Type B pancreatic cell (in vitro differentiated cells): ENCODE data around the gene PRSS35. TPM values are rescaled to one million over a fixed set of nuclear protein-coding genes. Genes with fewer than 3 reads are reported as not detected.

Source experiments
- DNase-seq: peaks from one replicate; pipeline ENCODE4 v3.0.0; 2021; ENCODE audit warnings: mixed read lengths; ENCODE audit not compliant: unreplicated experiment; ENCODE audit errors: extremely low spot score
- H3K27ac Mint-ChIP-seq: 2 replicates; pipeline ENCODE4 v1.8.0; 2021; ENCODE audit warnings: mild to moderate bottlenecking, mixed read lengths
- H3K27me3 Mint-ChIP-seq: 2 replicates; pipeline ENCODE4 v1.8.0; 2021; ENCODE audit warnings: mixed read lengths
- H3K36me3 Mint-ChIP-seq: 2 replicates; pipeline ENCODE4 v1.8.0; 2021; ENCODE audit warnings: mixed read lengths
- H3K4me1 Mint-ChIP-seq: one replicate; pipeline ENCODE4 v1.8.0; 2021; ENCODE audit warnings: mixed read lengths; ENCODE audit not compliant: unreplicated experiment
- H3K4me3 Mint-ChIP-seq: 2 replicates; pipeline ENCODE4 v1.8.0; 2021; ENCODE audit warnings: mild to moderate bottlenecking, mixed read lengths
- H3K9me3 Mint-ChIP-seq: 2 replicates; pipeline ENCODE4 v1.8.0; 2021; ENCODE audit warnings: mixed read lengths
- total RNA-seq: library from RNA; stranded (reverse); gene quantifications from 2 replicates; pipeline ENCODE4 v1.2.1, GENCODE V29; 2021; ENCODE audit warnings: low replicate concordance
- TF ChIP-seq, protein P1 (sequence below): fragments of 200-600 bp; sonication (generic); conservative IDR thresholded peaks from 2 replicates; pipeline ENCODE4 v1.5.0; 2021; ENCODE audit warnings: antibody characterized with exemption, mild to moderate bottlenecking

Gene PRSS35
- total RNA-seq, 1 donor from 2014 or later = 6.5 TPM

DNA sequence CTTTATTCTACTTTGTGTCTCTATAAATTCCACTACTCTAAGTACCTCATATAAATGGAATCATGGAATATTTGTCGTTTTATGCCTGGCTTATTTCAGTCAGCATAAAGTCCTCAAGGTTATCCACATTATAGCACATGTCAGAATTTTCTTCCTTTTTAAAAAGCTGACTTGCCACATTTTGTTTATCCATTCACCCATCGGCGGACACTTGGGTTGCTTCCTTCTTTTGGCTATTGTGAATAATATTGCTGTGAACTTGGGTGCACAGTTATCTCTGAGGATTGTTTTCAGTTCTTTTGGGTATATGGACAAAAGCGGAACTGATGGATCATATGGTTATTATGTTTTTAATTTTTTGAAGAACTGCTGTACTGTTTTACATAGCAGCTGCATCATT, 42.3 kb upstream of the PRSS35 start:
- no peaks in the 10 kb centered on the region for H3K36me3 Mint-ChIP-seq
- H3K9me3 Mint-ChIP-seq = peaks cover 5% of the 10 kb centered on the region
- H3K27ac Mint-ChIP-seq = no peak overlapping the region
- peaks cover 3% of the 10 kb centered on the region for H3K27me3 Mint-ChIP-seq
- H3K4me3 Mint-ChIP-seq = no peak overlapping the region
- no peak for DNase-seq
- TF ChIP-seq, protein P1, sequence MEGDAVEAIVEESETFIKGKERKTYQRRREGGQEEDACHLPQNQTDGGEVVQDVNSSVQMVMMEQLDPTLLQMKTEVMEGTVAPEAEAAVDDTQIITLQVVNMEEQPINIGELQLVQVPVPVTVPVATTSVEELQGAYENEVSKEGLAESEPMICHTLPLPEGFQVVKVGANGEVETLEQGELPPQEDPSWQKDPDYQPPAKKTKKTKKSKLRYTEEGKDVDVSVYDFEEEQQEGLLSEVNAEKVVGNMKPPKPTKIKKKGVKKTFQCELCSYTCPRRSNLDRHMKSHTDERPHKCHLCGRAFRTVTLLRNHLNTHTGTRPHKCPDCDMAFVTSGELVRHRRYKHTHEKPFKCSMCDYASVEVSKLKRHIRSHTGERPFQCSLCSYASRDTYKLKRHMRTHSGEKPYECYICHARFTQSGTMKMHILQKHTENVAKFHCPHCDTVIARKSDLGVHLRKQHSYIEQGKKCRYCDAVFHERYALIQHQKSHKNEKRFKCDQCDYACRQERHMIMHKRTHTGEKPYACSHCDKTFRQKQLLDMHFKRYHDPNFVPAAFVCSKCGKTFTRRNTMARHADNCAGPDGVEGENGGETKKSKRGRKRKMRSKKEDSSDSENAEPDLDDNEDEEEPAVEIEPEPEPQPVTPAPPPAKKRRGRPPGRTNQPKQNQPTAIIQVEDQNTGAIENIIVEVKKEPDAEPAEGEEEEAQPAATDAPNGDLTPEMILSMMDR = no peak
- H3K4me1 Mint-ChIP-seq = no peaks in the 10 kb centered on the region

DNA sequence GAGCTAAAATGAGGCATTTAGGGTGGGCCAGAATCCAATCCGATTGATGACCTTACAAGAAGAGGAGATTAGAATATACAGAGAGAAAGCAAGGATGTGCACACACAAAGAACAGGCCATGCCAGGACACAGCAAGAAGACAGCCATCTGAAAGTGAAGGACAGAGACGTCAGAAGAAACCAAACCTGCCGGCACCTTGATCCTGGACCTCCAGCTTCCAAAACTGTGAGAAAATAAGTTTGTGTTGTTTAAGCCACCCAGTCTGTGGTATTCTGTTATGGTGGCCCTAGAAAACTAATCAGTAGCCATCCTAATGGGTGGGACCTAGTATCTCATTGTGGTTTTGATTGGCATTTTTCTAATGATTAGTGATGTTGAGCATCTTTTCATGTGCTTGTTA, 41.7 kb upstream of the PRSS35 start:
- H3K27ac Mint-ChIP-seq = no peak overlapping the region
- no peak for DNase-seq
- no peaks in the 10 kb centered on the region for H3K36me3 Mint-ChIP-seq
- no peak overlapping the region for H3K4me3 Mint-ChIP-seq
- peaks cover 3% of the 10 kb centered on the region for H3K27me3 Mint-ChIP-seq
- H3K4me1 Mint-ChIP-seq = no peaks in the 10 kb centered on the region
- peaks cover 5% of the 10 kb centered on the region for H3K9me3 Mint-ChIP-seq
- TF ChIP-seq, protein P1 = no peak

- H3K27ac Mint-ChIP-seq = no peak overlapping the region
- no peak for DNase-seq
- TF ChIP-seq, protein P1 = no peak
- H3K27me3 Mint-ChIP-seq = peaks cover 3% of the 10 kb centered on the region
- H3K4me3 Mint-ChIP-seq = no peak overlapping the region
- H3K4me1 Mint-ChIP-seq = no peaks in the 10 kb centered on the region
- H3K9me3 Mint-ChIP-seq = peaks cover 5% of the 10 kb centered on the region
- no peaks in the 10 kb centered on the region for H3K36me3 Mint-ChIP-seq
Observed at GRCh38 chr6:83472767-83473166, 39.6 kb upstream of the PRSS35 start.

GRCh38 chr6:83474309-83474708, 38.0 kb upstream of the PRSS35 start:
- Mint-ChIP-seq H3K27ac (no peak overlapping the region), H3K27me3 (peaks cover 3% of the 10 kb centered on the region), H3K4me1 (no peaks in the 10 kb centered on the region), H3K4me3 (no peak overlapping the region), H3K9me3 (peaks cover 5% of the 10 kb centered on the region), H3K36me3 (no peaks in the 10 kb centered on the region)
- DNase-seq = no peak
- TF ChIP-seq, protein P1 = no peak

DNA sequence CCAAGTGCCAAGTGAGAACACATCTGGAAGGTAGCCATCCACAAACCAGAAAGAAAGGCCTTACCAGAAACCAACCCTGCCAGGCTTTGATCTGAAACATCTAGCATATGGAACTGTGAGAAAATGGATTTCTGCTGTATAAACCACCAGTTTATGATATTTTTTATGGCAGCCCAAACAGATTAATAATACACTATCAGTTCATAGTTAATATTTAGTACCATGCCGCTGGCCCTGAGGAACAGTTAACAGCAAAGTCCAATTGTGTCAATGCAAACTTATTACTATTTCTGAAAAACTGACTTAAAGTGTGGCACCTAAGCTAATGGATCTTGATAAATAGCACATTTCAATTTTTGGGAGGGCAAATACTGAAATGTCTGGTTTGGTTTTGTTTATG, 35.4 kb upstream of the PRSS35 start:
- DNase-seq = no peak
- TF ChIP-seq, protein P1 = no peak
- peaks cover 3% of the 10 kb centered on the region for H3K27me3 Mint-ChIP-seq
- H3K4me3 Mint-ChIP-seq = no peak overlapping the region
- no peak overlapping the region for H3K27ac Mint-ChIP-seq
- peaks cover 5% of the 10 kb centered on the region for H3K9me3 Mint-ChIP-seq
- H3K4me1 Mint-ChIP-seq = no peaks in the 10 kb centered on the region
- no peaks in the 10 kb centered on the region for H3K36me3 Mint-ChIP-seq

- no peaks in the 10 kb centered on the region for H3K4me1 Mint-ChIP-seq
- H3K4me3 Mint-ChIP-seq = no peak overlapping the region
- H3K36me3 Mint-ChIP-seq = no peaks in the 10 kb centered on the region
- TF ChIP-seq, protein P1 = no peak
- H3K27ac Mint-ChIP-seq = no peak overlapping the region
- H3K27me3 Mint-ChIP-seq = no peaks in the 10 kb centered on the region
- H3K9me3 Mint-ChIP-seq = no peaks in the 10 kb centered on the region
- no peak for DNase-seq
Observed at GRCh38 chr6:83479389-83479788, 32.9 kb upstream of the PRSS35 start.
